HEK293 (cell line): ENCODE results near the gene CPNE5.

Source experiments
- CTCF ChIP-seq: fragments of 450-650 bp; formaldehyde crosslinking; IDR thresholded peaks from 2 replicates; pipeline ENCODE4 v1.5.1; 2016; ENCODE audit warnings: missing biosample characterization, missing genetic modification characterization
- SP3 ChIP-seq: fragments of 450-650 bp; formaldehyde crosslinking; IDR thresholded peaks from 2 replicates; pipeline ENCODE4 v1.5.1; 2016; ENCODE audit warnings: missing biosample characterization, missing genetic modification characterization

- no peak for TF ChIP-seq CTCF (tag by site-specific recombination)
- no peak for TF ChIP-seq SP3 (tag by site-specific recombination)
Measured at GRCh38 chr6:36814249-36814648, 25.0 kb downstream of the CPNE5 start.
